GM19035 (cell line): ENCODE data around the gene NUAK1.

Source experiments
- ATAC-seq: cut with Tn5 transposase; IDR thresholded peaks from one replicate; pipeline ENCODE4 v1.9.1; 2021; ENCODE audit not compliant: unreplicated experiment

The NUAK1 gene

DNA sequence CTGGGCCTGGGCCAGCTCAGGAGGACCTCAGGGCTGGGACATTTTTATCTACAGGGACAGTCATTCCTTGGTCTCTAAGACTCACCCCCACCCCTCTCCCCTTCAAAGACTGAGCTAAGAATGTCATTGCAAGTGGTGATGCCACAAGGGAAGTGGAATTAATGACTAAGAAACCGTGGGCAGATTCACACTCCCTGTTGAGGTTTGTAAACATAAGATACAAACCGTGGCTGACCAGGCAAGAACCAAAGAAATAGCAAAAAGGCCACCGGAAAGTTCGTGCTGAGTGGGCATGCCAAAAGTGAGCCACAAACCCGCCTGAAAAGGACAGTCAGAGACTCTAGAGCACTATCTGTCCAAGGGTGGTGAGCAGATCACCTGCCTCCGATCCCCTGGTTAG, 25.7 kb downstream of the NUAK1 start:
- ATAC-seq = no peak

DNA sequence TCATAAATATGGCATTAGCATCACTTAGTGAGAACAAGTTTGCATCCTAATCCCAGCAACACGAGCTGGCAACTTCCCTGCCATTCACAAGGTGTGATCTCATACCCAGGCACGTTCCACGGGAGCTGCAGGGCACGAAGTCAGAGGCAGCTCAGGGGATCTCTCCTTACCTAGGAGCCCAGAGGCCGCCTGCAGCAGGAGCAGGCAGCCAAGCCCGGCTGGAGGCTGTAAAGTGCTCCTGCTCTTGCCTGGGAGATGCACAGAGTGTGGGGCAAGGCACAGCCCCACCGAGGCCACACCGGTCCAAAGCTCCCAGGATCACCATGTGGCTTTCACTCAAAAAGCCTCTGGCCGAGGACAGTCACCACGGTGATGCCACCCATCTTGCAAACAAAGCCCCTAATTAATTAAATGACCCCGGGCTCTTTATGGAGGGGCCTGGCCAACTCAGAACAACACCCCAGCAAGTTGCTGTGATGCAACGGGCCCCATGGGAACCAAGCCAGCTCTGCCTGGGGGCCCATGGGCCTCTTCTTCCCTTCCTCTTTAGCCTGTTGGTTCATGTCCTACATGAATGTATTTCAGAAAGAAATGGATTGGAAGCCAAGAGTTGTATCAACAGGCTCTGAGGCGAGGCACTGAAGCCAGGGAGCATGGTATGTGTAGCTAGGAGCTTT, 26.5 kb downstream of the NUAK1 start:
- ATAC-seq = no peak

- no peak for ATAC-seq
Observed at GRCh38 chr12:106110626-106111300, 28.0 kb downstream of the NUAK1 start.

DNA sequence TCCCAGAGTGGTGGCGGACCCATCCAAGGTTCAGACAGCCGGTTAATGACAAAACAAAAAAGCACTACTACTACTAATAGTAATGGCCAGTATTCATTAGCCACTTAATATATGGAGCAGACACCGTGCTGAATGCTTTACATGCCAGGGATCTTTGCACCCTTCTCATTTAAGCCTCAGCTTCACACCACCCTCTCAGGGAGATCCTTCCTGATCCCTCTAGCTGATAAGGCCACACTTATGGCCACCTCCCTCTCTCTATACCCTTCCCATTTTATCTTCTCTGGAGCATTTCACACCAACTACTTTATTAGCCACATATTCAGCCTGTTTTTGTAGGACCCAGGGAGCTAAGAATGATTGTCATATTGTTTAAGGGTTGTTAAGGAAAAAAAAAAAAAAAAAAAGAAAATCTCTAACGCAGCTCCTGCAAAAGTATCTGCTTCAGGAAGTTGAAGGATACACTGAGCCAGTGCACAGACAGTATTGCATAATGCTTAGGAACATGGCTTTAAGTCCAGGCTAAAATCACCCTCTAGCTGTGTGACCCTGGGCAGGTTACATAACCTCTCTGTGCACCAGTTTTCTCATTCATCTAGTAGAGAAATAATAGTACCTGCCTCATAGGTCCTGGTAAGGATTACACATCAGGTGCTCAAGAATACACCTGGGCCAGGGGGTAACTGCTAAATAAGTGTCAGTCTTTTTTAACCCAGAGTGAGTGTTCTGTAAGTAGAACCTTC, 29.4 kb downstream of the NUAK1 start:
- no peak for ATAC-seq

GRCh38 chr12:106108185-106108835, 30.4 kb downstream of the NUAK1 start:
- no peak for ATAC-seq

GRCh38 chr12:106107566-106107965, 31.2 kb downstream of the NUAK1 start:
- no peak for ATAC-seq

GRCh38 chr12:106106892-106107291, 31.9 kb downstream of the NUAK1 start:
- ATAC-seq = no peak

GRCh38 chr12:106106061-106106566, 32.6 kb downstream of the NUAK1 start:
- ATAC-seq = no peak

GRCh38 chr12:106101803-106102202, 37.0 kb downstream of the NUAK1 start:
- ATAC-seq = no peak

- no peak for ATAC-seq
Observed at GRCh38 chr12:106098691-106099200, 40.0 kb downstream of the NUAK1 start.

- ATAC-seq = no peak
Observed at GRCh38 chr12:106097011-106097410, 41.7 kb downstream of the NUAK1 start.

DNA sequence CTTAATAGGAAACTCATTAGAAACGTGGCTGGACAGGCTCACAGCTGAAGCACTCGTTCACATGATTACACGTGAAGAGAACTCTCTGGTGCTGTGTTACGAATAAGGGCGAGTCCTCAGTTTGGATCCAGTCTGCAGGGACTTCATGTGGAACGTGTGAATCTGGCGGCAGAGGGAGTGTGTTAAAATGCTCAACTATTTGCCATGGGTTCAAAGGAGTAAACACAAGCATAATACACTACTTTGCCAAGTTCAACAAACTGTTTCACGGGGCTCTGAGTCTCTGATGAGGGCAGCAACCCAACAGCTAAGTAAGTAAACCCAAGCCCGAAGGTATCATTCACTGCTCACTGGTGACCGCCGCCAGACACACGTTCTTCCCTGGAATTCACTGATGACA, 42.4 kb downstream of the NUAK1 start:
- no peak for ATAC-seq

DNA sequence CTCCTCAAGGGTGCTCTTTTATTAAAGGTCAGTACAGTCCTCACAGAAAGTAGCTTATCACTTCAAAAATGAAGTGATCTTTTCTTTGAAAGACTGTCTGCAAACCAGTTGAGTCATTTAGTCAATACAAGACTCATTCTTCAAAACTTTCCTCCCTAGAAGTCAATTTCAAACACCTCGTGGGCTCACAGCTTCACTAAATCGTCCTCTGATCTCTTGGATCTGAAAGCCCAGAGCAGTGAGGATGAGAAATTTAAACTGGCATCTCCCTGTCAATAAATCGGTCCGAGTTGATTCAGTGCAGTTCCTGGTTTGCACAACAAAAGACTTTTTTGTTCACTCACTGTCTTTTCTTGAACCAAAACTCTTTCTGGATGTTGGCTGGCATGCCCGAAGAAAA, 44.5 kb downstream of the NUAK1 start:
- no peak for ATAC-seq

GRCh38 chr12:106093246-106093645, 45.5 kb downstream of the NUAK1 start:
- no peak for ATAC-seq

GRCh38 chr12:106091446-106091820, 47.3 kb downstream of the NUAK1 start:
- ATAC-seq = no peak

- ATAC-seq = no peak
Observed at GRCh38 chr12:106090591-106091445, 47.9 kb downstream of the NUAK1 start.

GRCh38 chr12:106089935-106090334, 48.8 kb downstream of the NUAK1 start:
- ATAC-seq = no peak

DNA sequence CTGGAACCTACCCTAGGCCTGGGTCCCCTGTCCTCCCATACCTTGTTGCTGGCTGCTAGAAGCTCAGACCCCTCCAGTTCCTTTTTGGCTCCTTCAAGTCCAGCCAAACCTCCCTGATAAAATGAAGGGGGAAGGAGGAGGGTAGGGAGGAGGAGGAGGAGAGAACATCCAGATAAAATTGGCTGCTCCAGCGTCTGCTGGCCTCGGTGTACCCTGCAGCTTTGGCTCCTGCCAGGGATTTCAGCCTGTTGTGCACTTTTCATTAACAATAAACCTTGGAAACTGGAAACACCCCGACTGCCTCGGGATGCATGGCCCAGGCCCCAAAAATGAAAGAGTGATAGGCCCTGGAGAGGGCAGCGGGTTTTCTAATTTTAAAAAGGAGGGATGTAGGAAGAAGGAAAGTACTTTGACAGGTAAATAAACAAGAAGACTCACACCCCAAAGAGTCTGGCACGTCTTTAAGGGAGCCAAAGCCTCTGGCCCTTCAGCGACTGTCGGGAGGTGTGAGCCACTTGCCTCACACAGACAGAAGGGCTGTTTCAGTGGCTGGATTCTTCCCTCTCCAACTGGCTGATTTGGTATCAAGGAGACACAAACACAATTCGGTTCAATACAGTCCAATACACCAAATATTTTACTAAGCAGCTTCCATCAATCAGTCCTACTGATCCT, 49.8 kb downstream of the NUAK1 start:
- no peak for ATAC-seq

DNA sequence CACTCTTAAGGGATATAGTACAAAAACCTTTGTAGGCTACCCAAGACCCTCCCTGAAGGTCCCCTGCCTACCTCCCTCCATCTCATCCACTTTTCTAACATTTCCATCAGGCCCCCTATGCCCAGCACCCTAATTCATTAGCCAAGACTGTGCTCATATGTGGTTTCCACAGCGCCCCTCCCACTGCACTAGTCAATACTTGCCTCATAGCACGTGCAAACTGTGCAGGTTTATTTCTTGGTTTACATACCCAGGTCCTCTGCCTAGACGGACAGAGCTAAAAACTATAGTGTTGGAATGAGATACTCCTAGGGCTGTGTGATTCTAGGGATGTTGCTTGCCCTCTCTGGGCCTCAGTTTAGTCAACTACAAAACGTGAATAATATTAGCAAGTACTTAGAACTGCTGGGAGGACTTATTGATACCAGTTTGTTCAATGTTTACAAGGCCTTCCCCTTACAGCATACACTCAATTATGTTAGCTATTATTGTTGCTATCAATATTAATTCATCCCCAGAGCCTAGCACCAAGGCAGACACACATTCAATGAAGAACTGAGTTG, 50.4 kb downstream of the NUAK1 start:
- no peak for ATAC-seq
